GM19193 (cell line): ENCODE data around the gene CUX1.

Source experiments
- POLR2A ChIP-seq: IDR thresholded peaks from 4 replicates; pipeline ENCODE4 v1.6.1; 2011; ENCODE audit not compliant: insufficient read depth, insufficient read length; ENCODE audit errors: extremely low read depth

The CUX1 gene

GRCh38 chr7:101990811-101991418 is 173.5 kb downstream of the CUX1 start:
- TF ChIP-seq POLR2A, result no peak

GRCh38 chr7:101991860-101992259 is 174.4 kb downstream of the CUX1 start:
- no peak for TF ChIP-seq POLR2A

- no peak for TF ChIP-seq POLR2A
These were observed 175.9 kb downstream of the CUX1 start for GRCh38 chr7:101993311-101993710.

- TF ChIP-seq POLR2A, result no peak
These were observed 177.7 kb downstream of the CUX1 start for GRCh38 chr7:101995121-101995520.

- TF ChIP-seq POLR2A, result no peak
These were observed 178.8 kb downstream of the CUX1 start for GRCh38 chr7:101996131-101996691.

GRCh38 chr7:101996876-101997275 is 179.4 kb downstream of the CUX1 start:
- TF ChIP-seq POLR2A, result no peak

GRCh38 chr7:101998029-101998905 is 180.8 kb downstream of the CUX1 start:
- no peak for TF ChIP-seq POLR2A

GRCh38 chr7:101998906-101999240 is 181.4 kb downstream of the CUX1 start:
- no peak for TF ChIP-seq POLR2A

GRCh38 chr7:101999393-101999792 is 182.0 kb downstream of the CUX1 start:
- no peak for TF ChIP-seq POLR2A

- no peak for TF ChIP-seq POLR2A
These were observed 182.7 kb downstream of the CUX1 start for GRCh38 chr7:102000123-102000522.

- TF ChIP-seq POLR2A, result no peak
These were observed 186.8 kb downstream of the CUX1 start for GRCh38 chr7:102004229-102004628.

- no peak for TF ChIP-seq POLR2A
These were observed 187.4 kb downstream of the CUX1 start for GRCh38 chr7:102004848-102005247.

GRCh38 chr7:102005933-102006480 is 188.6 kb downstream of the CUX1 start:
- TF ChIP-seq POLR2A, result no peak

- no peak for TF ChIP-seq POLR2A
These were observed 189.3 kb downstream of the CUX1 start for GRCh38 chr7:102006695-102007094.

GRCh38 chr7:102008535-102009262 is 191.3 kb downstream of the CUX1 start:
- TF ChIP-seq POLR2A, result no peak
